A549 treated with dexamethasone at 1 μM for 4 hours (cell line): ENCODE results near the gene RGS18. TPM values are rescaled to one million over a fixed set of nuclear protein-coding genes. Genes with fewer than 3 reads are reported as not detected.

ENCODE experiments used
- total RNA-seq: library from RNA; stranded (reverse); fragments of 200-300 nt; extraction: Qiagen RNA extraction; gene quantifications from 5 replicates; pipeline ENCODE4 v1.2.3, GENCODE V29; 2022

The RGS18 gene, protein sequence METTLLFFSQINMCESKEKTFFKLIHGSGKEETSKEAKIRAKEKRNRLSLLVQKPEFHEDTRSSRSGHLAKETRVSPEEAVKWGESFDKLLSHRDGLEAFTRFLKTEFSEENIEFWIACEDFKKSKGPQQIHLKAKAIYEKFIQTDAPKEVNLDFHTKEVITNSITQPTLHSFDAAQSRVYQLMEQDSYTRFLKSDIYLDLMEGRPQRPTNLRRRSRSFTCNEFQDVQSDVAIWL
- not detected in 5 replicates for total RNA-seq

DNA sequence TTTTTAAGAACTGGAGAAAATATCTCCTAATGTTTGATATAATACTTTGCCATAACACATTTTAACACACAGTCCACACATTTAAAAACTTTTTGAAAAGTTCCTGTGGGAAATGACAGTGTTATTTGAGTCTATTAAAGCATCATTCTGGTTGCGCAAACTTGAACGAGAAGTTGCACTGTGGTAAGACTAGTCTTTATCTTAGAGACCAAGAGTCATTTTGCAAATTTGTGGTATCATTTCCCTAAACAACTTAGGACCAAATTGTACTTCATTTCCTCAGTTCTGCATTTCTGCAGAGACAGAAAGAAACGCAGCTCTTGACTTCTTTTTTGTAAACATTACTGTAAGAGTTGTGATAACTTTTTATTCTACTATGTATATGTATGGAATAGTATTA, at the start of gene RGS18:
Gene RGS18, plus strand, starts transcription at position 282 of the 400 bp plus-strand sequence. CDS start 176 bp downstream, outside the sequence.

Other genes with a start within 250 kb of the RGS18 start
- gene RGS21, start 158.5 kb downstream of the RGS18 start, total RNA-seq: not detected in 5 replicates